Measurements from ENCODE around the gene FOXK2. TPM values are rescaled to one million over a fixed set of nuclear protein-coding genes. Genes with fewer than 3 reads are reported as not detected.

The FOXK2 gene
- total RNA-seq, 1 experiment from 2014 or later = 57.7 TPM

GRCh38 chr17:82629748-82630147 lies 110.2 kb downstream of the FOXK2 start:
- DNase-seq (ENCODE audit: low spot score) (no peak), ATAC-seq (no peak)
- POLR2A ChIA-PET = no interaction called here
- H3K27me3 Mint-ChIP-seq (ENCODE audit: low read depth) = no peaks in the 10 kb centered on the region
- H3K4me1 Mint-ChIP-seq = no peaks in the 10 kb centered on the region
- CTCF ChIA-PET = no interaction called here
- TF ChIP-seq, protein P1, sequence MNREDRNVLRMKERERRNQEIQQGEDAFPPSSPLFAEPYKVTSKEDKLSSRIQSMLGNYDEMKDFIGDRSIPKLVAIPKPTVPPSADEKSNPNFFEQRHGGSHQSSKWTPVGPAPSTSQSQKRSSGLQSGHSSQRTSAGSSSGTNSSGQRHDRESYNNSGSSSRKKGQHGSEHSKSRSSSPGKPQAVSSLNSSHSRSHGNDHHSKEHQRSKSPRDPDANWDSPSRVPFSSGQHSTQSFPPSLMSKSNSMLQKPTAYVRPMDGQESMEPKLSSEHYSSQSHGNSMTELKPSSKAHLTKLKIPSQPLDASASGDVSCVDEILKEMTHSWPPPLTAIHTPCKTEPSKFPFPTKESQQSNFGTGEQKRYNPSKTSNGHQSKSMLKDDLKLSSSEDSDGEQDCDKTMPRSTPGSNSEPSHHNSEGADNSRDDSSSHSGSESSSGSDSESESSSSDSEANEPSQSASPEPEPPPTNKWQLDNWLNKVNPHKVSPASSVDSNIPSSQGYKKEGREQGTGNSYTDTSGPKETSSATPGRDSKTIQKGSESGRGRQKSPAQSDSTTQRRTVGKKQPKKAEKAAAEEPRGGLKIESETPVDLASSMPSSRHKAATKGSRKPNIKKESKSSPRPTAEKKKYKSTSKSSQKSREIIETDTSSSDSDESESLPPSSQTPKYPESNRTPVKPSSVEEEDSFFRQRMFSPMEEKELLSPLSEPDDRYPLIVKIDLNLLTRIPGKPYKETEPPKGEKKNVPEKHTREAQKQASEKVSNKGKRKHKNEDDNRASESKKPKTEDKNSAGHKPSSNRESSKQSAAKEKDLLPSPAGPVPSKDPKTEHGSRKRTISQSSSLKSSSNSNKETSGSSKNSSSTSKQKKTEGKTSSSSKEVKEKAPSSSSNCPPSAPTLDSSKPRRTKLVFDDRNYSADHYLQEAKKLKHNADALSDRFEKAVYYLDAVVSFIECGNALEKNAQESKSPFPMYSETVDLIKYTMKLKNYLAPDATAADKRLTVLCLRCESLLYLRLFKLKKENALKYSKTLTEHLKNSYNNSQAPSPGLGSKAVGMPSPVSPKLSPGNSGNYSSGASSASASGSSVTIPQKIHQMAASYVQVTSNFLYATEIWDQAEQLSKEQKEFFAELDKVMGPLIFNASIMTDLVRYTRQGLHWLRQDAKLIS (CRISPR knock-in tag; IDR thresholded peaks at IDR 0.05; ENCODE audit: borderline replicate concordance) = no peak
- TF ChIP-seq, protein P2, sequence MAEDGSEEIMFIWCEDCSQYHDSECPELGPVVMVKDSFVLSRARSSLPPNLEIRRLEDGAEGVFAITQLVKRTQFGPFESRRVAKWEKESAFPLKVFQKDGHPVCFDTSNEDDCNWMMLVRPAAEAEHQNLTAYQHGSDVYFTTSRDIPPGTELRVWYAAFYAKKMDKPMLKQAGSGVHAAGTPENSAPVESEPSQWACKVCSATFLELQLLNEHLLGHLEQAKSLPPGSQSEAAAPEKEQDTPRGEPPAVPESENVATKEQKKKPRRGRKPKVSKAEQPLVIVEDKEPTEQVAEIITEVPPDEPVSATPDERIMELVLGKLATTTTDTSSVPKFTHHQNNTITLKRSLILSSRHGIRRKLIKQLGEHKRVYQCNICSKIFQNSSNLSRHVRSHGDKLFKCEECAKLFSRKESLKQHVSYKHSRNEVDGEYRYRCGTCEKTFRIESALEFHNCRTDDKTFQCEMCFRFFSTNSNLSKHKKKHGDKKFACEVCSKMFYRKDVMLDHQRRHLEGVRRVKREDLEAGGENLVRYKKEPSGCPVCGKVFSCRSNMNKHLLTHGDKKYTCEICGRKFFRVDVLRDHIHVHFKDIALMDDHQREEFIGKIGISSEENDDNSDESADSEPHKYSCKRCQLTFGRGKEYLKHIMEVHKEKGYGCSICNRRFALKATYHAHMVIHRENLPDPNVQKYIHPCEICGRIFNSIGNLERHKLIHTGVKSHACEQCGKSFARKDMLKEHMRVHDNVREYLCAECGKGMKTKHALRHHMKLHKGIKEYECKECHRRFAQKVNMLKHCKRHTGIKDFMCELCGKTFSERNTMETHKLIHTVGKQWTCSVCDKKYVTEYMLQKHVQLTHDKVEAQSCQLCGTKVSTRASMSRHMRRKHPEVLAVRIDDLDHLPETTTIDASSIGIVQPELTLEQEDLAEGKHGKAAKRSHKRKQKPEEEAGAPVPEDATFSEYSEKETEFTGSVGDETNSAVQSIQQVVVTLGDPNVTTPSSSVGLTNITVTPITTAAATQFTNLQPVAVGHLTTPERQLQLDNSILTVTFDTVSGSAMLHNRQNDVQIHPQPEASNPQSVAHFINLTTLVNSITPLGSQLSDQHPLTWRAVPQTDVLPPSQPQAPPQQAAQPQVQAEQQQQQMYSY (CRISPR knock-in tag; IDR thresholded peaks at IDR 0.05) = no peak
- H3K36me3 Mint-ChIP-seq = peaks cover 49% of the 10 kb centered on the region
- H3K27ac Mint-ChIP-seq = peak overlapping the region; percentile 42
- no peaks in the 10 kb centered on the region for H3K9me3 Mint-ChIP-seq
- no peak overlapping the region for H3K4me3 Mint-ChIP-seq

GRCh38 chr17:82630212-82630611 lies 110.7 kb downstream of the FOXK2 start:
- Mint-ChIP-seq H3K36me3 (peaks cover 45% of the 10 kb centered on the region), H3K9me3 (no peaks in the 10 kb centered on the region), H3K4me1 (no peaks in the 10 kb centered on the region), H3K4me3 (no peak overlapping the region), H3K27ac (peak overlapping the region; percentile 36), H3K27me3 (ENCODE audit: low read depth) (no peaks in the 10 kb centered on the region)
- no peak for DNase-seq (ENCODE audit: low spot score)
- TF ChIP-seq FOXP4 (CRISPR knock-in tag; IDR thresholded peaks at IDR 0.05) (no peak), ERG (CRISPR knock-in tag; IDR thresholded peaks at IDR 0.05) (no peak), ZNF121 (CRISPR knock-in tag; IDR thresholded peaks at IDR 0.05) (no peak)
- TF ChIP-seq, protein P3, sequence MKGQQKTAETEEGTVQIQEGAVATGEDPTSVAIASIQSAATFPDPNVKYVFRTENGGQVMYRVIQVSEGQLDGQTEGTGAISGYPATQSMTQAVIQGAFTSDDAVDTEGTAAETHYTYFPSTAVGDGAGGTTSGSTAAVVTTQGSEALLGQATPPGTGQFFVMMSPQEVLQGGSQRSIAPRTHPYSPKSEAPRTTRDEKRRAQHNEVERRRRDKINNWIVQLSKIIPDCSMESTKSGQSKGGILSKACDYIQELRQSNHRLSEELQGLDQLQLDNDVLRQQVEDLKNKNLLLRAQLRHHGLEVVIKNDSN (CRISPR knock-in tag; IDR thresholded peaks at IDR 0.05) = no peak
- POLR2A ChIA-PET = no interaction called here
- CTCF ChIA-PET = no interaction called here
- ATAC-seq = no peak

DNA sequence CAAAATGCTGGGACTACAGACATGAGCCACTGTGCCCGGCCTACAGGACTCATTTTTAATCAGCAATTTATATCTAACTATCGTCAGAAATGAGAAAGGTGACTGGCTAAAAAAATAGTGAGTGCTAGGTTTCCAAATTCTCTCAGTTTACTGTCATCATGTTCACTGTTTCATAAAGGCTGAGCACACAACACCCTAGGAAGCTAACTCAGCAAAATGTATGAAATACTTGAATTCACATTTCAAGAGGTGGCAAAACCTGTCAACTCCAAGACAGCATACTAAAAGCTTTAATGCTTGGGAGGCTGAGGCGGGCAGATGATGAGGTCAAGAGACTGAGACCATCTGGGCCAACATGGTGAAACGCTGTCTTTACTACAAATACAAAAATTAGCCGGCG lies 112.0 kb downstream of the FOXK2 start:
- CTCF ChIA-PET = no interaction called here
- TF ChIP-seq ATF1 (CRISPR knock-in tag; IDR thresholded peaks at IDR 0.05) = no peak
- TF ChIP-seq CBFB (CRISPR knock-in tag; IDR thresholded peaks at IDR 0.05; ENCODE audit: low read depth) = no peak
- TF ChIP-seq, protein P4, sequence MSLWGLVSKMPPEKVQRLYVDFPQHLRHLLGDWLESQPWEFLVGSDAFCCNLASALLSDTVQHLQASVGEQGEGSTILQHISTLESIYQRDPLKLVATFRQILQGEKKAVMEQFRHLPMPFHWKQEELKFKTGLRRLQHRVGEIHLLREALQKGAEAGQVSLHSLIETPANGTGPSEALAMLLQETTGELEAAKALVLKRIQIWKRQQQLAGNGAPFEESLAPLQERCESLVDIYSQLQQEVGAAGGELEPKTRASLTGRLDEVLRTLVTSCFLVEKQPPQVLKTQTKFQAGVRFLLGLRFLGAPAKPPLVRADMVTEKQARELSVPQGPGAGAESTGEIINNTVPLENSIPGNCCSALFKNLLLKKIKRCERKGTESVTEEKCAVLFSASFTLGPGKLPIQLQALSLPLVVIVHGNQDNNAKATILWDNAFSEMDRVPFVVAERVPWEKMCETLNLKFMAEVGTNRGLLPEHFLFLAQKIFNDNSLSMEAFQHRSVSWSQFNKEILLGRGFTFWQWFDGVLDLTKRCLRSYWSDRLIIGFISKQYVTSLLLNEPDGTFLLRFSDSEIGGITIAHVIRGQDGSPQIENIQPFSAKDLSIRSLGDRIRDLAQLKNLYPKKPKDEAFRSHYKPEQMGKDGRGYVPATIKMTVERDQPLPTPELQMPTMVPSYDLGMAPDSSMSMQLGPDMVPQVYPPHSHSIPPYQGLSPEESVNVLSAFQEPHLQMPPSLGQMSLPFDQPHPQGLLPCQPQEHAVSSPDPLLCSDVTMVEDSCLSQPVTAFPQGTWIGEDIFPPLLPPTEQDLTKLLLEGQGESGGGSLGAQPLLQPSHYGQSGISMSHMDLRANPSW (CRISPR knock-in tag; conservative IDR thresholded peaks at IDR 0.05; ENCODE audit: low read depth) = no peak
- no peak for TF ChIP-seq CREB1 (CRISPR knock-in tag; IDR thresholded peaks at IDR 0.05)
- no peak for TF ChIP-seq CREM (CRISPR knock-in tag; IDR thresholded peaks at IDR 0.05)
- TF ChIP-seq, protein P5, sequence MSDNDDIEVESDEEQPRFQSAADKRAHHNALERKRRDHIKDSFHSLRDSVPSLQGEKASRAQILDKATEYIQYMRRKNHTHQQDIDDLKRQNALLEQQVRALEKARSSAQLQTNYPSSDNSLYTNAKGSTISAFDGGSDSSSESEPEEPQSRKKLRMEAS (CRISPR knock-in tag; IDR thresholded peaks at IDR 0.05) = no peak
- no peak for TF ChIP-seq JAZF1 (CRISPR knock-in tag; IDR thresholded peaks at IDR 0.05)
- no peak for TF ChIP-seq CDX4 (CRISPR knock-in tag; IDR thresholded peaks at IDR 0.05; ENCODE audit: borderline replicate concordance)
- no peak for TF ChIP-seq ESRRA (CRISPR knock-in tag; IDR thresholded peaks at IDR 0.05; ENCODE audit: borderline replicate concordance)
- TF ChIP-seq RELA (CRISPR knock-in tag; IDR thresholded peaks at IDR 0.05; ENCODE audit: borderline replicate concordance) = no peak
- no peak for TF ChIP-seq ZNF263 (CRISPR knock-in tag; IDR thresholded peaks at IDR 0.05; ENCODE audit: low read depth)

More for the DNA sequence above, 112.0 kb downstream of the FOXK2 start:
- H3K4me1 Mint-ChIP-seq = no peaks in the 10 kb centered on the region
- POLR2A ChIA-PET = no interaction called here
- no peaks in the 10 kb centered on the region for H3K9me3 Mint-ChIP-seq
- DNase-seq (ENCODE audit: low spot score) = no peak
- H3K27me3 Mint-ChIP-seq (ENCODE audit: low read depth) = no peaks in the 10 kb centered on the region
- H3K27ac Mint-ChIP-seq = no peak overlapping the region
- ATAC-seq = no peak
- H3K4me3 Mint-ChIP-seq = no peak overlapping the region
- H3K36me3 Mint-ChIP-seq = peaks cover 39% of the 10 kb centered on the region

All from WTC11 (cell line).